Esophagus muscularis mucosa (tissue), 4 donors: ENCODE results near the gene MYO1A.

ENCODE experiments used
- CTCF ChIP-seq, 3 experiments: fragments of 200-600 bp in 2 of 3; fragments of 450-650 bp in 1 of 3; sonication (generic) in 2 of 3; IDR thresholded peaks; one replicate each; pipeline ENCODE4 v1.5.1; 2017 to 2019; ENCODE audit warnings: antibody characterized with exemption in 3 of 3, mild to moderate bottlenecking in 2 of 3, moderate library complexity in 1 of 3
- EP300 ChIP-seq: sonication (generic); formaldehyde crosslinking; IDR thresholded peaks from one replicate; pipeline ENCODE4 v1.6.1; 2017; ENCODE audit warnings: antibody characterized with exemption
- POLR2A ChIP-seq: fragments of 450-650 bp; IDR thresholded peaks from one replicate; pipeline ENCODE4 v1.6.1; 2017; ENCODE audit warnings: antibody characterized with exemption, moderate library complexity, mild to moderate bottlenecking, low read depth
- POLR2AphosphoS5 ChIP-seq, 2 donors: sonication (generic); formaldehyde crosslinking; IDR thresholded peaks; one replicate each; pipeline ENCODE4 v1.6.1; 2017; ENCODE audit warnings: antibody characterized with exemption in 2 of 2

- TF ChIP-seq POLR2A (no peak), CTCF (IDR thresholded peaks at IDR 0.05) (no peak), POLR2AphosphoS5 (IDR thresholded peaks at IDR 0.05) (no peak), EP300 (no peak)
These were observed 68.9 kb downstream of the MYO1A start for GRCh38 chr12:56980941-56981530.
